ENCODE measurements around the gene IER3. TPM values are rescaled to one million over a fixed set of nuclear protein-coding genes. Genes with fewer than 3 reads are reported as not detected.

Gene IER3
- total and polyA plus RNA-seq, 2 experiments from 2014 or later = 19.9 to 21.2 TPM

- no peak for TF ChIP-seq JUNB (IDR thresholded peaks at IDR 0.05; ENCODE audit: unreplicated experiment)
- no peak for TF ChIP-seq CTCF (conservative IDR thresholded peaks at IDR 0.05; ENCODE audit: low read depth in 2 of 2)
- no peak for TF ChIP-seq EZH2phosphoT487 (IDR thresholded peaks at IDR 0.05; ENCODE audit: unreplicated experiment)
- no peak for TF ChIP-seq ZNF331 (CRISPR knock-in tag; IDR thresholded peaks at IDR 0.05; ENCODE audit: low read depth)
- no peak for TF ChIP-seq REST (IDR thresholded peaks at IDR 0.05; ENCODE audit: unreplicated experiment)
Observed at GRCh38 chr6:30778001-30778635, 33.8 kb upstream of the IER3 start (continued).

GRCh38 chr6:30777155-30777485, 32.8 kb upstream of the IER3 start:
- Mint-ChIP-seq H3K9me3 (peaks cover 19% of the 10 kb centered on the region), H3K36me3 (ENCODE audit: low read depth) (peaks cover 16% of the 10 kb centered on the region), H3K4me1 (peaks cover 20% of the 10 kb centered on the region), H3K27me3 (ENCODE audit: insufficient read depth, low read depth, poor library complexity) (peaks cover 12% of the 10 kb centered on the region), H3K27ac (no peak overlapping the region), H3K4me3 (no peak overlapping the region)
- no peak for ATAC-seq
- no peaks in the 10 kb centered on the region for H3K79me2 ChIP-seq (replicated peaks; ENCODE audit: insufficient read depth)
- H3K4me3 ChIP-seq = no peak overlapping the region
- H3K27me3 ChIP-seq (ENCODE audit: insufficient read depth) = no peaks in the 10 kb centered on the region
- H3K4me2 ChIP-seq = no peak overlapping the region
- H3K4me1 ChIP-seq (ENCODE audit: insufficient read depth) = peaks cover 6% of the 10 kb centered on the region; the same call in 1 of the 2 replicates
- DNase-seq (ENCODE audit: low spot score) = no peak
- H3K27ac ChIP-seq (ENCODE audit: low read depth) = no peak overlapping the region
- H3K36me3 ChIP-seq (ENCODE audit: insufficient read depth) = no peaks in the 10 kb centered on the region
- H3K9me2 ChIP-seq (ENCODE audit: insufficient read depth) = no peaks in the 10 kb centered on the region
- no peak overlapping the region for H2AFZ ChIP-seq
- 0 out of 2 replicates have a peak, but pooled peaks cover 3% of the 10 kb centered on the region for H3F3A ChIP-seq (replicated peaks; ENCODE audit: low read depth)
- no peaks in the 10 kb centered on the region for H4K20me1 ChIP-seq (replicated peaks; ENCODE audit: insufficient read depth)
- TF ChIP-seq CREB1 (CRISPR knock-in tag; IDR thresholded peaks at IDR 0.05; ENCODE audit: low read depth) (no peak), REST (IDR thresholded peaks at IDR 0.05; ENCODE audit: unreplicated experiment) (no peak), EZH2phosphoT487 (IDR thresholded peaks at IDR 0.05; ENCODE audit: unreplicated experiment) (no peak), JUNB (IDR thresholded peaks at IDR 0.05; ENCODE audit: unreplicated experiment) (no peak), EZH2 (IDR thresholded peaks at IDR 0.05; ENCODE audit: low read depth, unreplicated experiment) (no peak), ETS1 (IDR thresholded peaks at IDR 0.05) (no peak), CTCF (conservative IDR thresholded peaks at IDR 0.05; ENCODE audit: low read depth in 2 of 2) (no peak), NANOG (IDR thresholded peaks at IDR 0.05; ENCODE audit: borderline replicate concordance) (no peak), POLR2AphosphoS5 (IDR thresholded peaks at IDR 0.05; ENCODE audit: low read depth) (no peak), ZNF331 (CRISPR knock-in tag; IDR thresholded peaks at IDR 0.05; ENCODE audit: low read depth) (no peak)
